Measurements from ENCODE around the gene ZNF888.
"Not testable (repeated sequence)": the region's sequence is repeated elsewhere in the genome, so short reads cannot be mapped to it uniquely, and the experiment has no call there.

Gene ZNF888

DNA sequence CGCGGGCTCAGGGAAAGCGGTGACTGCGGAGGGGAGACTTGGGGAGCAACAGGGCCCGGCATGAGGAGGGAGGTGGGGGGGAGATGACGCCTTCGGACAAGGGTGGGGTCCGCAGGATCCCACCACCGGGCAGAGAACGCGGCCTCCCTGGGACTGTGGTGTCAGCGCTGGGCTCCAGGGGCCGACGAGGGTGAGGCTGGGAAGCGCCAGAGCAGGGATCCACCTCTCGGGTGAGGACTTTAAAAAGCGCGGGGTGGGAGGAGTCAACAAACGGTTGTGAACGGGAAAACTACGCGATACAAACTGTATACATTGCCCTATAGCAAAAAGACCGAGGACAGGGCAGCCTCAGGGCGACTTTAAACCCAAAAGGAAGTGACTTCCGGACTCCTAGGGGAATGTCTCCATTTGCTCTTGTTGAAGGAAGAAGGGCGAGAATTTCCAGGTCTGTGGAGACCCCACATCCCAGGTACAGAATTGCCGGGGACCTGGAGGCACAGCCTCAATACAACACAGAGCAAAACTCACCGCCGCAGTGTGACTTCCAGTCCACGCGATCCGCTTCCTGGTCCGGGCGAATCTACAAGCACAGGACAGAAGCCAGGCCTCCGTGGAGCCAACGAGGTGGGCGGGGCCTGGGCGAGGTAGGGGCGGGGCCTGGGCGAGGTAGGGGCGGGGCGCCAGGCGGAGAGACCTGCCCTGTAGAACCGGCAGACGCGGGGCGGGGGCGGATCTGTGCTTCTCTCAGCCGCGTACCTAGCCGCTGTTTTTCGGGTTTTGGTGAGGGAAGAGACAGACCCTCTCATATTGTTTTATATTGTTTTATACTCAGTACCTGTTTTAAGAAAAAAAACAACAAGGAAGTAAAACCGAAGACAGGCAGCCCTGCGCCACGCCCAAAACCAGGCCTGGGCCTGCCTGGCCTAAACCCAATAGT lies at the start of gene ZNF888:
Gene ZNF888 (minus strand): TSS at position 588 of the 937 bp plus-strand sequence. CDS start 5,555 bp downstream, outside the sequence.
- peak; percentile 78 for DNase-seq (ENCODE audit: low read depth)

DNA sequence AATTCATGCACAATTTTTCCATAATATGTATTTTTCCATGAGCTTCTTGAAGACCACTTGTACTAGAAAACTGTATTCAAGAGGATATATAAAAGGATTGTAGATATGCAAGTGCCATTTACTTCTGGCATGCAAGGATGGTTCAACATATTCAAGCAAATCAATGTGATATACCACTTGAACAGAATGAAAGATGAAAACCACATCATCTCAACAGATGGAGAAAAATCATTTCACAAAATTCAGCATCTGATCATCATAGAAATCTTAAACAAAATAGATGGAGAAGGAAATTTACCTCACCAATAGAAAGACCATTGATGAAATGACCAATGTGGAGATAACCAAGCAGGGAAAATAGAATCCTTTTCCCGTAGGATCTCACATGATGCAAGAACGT lies 44.5 kb upstream of the ZNF888 start:
- DNase-seq (ENCODE audit: low read depth): no peak

DNA sequence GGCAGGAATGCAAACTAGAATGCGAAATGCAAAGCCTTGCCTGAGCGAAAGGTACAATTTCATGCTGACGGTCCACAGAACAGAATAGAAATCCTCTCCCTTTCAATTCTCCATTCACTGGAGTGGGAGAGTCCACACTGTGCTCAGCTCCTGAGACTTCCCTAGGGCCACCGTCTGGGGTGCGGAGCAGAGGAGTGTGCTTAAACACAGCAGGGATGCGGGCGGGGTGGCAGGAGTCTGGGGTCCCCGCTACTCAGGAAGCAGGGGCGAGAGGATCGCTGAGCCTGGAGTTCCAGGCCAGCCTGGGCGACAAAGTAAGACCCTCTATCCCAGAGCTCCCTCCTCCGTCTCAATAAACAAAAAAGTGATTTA lies 40.0 kb upstream of the ZNF888 start:
- no peak for DNase-seq (ENCODE audit: low read depth)

DNA sequence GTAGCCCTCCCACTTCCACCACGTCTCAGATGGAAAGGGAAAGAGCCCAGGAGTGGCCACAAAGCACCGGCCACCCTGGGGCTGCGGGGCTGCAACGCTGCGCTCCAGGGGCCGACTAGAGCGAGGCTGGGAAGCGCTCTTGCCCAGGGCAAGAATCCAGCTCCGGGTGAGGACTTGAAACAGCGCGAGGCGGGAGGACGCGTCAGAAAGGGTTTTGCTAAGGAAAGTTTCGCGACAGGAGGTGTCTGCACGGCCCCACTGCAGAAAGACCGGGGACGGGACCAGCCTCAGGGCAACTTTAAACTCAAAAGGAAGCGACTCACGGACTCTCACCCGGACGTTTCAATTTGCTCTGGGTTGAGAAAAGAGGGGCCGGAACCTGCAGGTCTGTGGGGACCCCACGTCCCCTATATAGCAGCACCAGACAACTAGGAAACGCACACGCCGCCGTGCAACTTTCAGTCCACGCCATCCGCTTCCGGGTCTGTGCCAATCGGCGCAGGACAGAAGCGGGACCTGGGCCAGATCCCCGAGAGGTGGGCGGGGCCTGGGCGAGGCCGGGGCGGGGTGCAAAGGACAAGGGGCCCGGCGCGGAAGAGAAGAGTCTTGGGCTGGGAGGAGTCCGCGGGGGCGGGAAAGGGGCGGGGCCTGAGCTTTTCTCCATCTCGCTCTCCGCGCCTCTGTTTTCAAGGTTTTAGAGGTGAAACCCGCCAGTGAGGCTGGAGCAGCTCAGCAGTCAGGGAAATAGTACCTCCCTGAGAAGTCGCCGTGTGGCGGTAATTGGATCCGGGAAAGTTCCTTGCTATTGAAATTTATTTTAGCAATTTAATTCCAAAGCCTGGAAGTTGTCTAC lies 39.4 kb upstream of the ZNF888 start, which contains the start of gene ZNF816:
Gene ZNF816 (minus strand): TSS at position 488 of the 853 bp plus-strand sequence. CDS start 6,792 bp downstream, outside the sequence.
- DNase-seq (ENCODE audit: low read depth): peak; percentile 98

DNA sequence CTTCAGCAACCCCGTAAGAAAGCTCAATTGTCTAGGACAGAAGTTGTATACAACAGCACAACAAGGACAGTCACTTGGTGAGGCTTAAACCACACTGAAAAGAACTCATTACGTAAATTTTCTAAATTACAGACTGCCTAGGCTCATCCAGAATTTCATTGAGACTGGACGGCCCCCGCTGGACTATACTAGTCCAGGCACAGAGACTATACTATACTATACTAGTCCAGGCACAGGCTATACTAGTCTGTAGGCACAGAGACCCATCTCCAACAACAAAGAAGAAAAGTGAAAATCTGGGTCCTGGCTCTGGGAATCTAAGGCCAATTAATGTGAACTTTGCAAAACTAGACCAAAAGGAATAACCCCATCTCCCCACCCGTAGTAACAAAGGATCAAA lies 38.8 kb upstream of the ZNF888 start:
- no peak for DNase-seq (ENCODE audit: low read depth)

DNA sequence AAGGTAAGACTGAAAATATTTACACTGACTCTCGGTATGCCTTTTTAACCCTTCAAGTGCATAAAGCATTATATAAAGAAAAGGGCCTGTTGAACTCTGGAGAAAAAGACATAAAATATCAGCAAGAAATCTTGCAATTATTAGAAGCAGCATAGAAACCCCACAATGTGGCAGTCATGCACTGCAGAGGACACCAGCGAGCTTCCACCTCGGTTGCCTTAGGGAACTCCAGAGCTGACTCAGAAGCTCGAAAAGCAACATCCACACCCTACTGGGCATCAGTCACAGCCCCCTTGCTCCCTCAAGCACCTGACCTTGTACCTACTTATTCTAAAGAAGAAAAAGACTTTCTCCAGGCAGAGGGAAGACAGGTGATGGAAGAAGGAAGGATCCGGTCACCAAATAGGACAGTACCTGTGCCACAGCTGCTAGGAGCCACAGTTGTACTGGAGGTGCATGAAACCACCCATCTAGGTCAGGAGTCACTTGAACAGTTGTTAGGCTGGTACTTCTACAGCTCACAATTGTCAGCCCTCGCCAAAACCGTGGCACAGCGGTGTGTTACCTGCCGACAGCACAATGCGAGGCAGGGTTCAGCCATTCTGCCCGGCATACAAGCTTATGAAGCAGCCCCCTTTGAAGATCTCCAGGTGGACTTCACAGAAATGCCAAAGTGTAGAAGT lies 36.5 kb upstream of the ZNF888 start:
- no peak for DNase-seq (ENCODE audit: low read depth)

DNA sequence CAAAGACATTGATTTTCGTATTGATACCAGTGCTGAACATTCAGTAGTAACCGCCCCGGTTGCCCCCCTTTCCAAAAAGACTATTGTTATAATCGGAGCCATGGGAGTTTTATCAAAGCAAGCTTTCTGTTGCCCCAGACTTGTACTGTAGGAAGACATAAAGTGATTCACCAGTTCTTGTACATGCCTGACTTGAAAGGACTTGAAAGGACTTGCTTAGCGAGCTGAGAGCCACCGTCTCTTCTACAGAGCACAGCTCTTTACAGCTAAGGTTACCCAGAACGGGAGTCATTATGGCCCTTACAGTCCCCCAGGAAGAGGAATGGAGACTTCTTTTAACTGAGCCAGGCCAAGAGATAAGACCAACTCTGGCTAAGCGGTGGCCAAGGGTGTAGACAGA lies 34.4 kb upstream of the ZNF888 start:
- DNase-seq (ENCODE audit: low read depth): no peak

DNA sequence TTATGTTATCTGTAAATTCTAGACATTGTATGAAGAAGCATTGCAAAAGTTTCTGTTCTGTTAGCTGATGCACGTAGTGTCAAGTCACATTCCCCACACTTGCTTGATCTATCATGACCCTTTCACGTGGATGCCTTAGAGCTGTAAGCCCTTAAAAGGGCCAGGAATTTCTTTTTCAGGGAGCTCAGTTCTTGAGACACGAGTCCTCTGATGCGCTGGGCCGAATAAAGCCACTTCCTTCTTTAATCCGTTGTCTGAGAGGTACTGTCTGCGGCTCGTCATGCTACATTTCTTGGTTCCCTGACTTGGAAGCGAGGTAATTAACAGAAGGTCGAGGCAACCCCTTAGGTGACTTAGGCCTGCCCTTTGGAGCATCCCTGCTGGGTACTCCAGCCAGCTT lies 33.7 kb upstream of the ZNF888 start:
- no peak for DNase-seq (ENCODE audit: low read depth)

DNA sequence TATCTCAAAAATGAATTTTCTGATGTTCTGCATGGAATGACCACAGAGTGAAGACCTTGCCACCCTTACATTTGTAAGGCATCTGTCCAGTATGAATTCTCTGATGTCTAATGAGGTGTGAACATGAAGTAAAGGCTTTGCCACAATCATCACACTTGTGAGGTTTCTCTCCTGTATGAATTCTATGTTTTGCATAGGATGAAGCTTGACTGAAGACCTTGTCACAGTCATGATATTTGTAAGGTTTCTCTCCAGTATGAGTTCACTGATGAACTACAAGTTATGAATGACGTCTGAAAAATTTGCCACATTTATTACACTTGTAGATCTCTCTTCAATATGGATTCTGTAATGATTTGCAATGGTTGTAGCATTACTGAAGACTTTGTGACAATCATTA lies 26.2 kb upstream of the ZNF888 start:
- no peak for DNase-seq (ENCODE audit: low read depth)

DNA sequence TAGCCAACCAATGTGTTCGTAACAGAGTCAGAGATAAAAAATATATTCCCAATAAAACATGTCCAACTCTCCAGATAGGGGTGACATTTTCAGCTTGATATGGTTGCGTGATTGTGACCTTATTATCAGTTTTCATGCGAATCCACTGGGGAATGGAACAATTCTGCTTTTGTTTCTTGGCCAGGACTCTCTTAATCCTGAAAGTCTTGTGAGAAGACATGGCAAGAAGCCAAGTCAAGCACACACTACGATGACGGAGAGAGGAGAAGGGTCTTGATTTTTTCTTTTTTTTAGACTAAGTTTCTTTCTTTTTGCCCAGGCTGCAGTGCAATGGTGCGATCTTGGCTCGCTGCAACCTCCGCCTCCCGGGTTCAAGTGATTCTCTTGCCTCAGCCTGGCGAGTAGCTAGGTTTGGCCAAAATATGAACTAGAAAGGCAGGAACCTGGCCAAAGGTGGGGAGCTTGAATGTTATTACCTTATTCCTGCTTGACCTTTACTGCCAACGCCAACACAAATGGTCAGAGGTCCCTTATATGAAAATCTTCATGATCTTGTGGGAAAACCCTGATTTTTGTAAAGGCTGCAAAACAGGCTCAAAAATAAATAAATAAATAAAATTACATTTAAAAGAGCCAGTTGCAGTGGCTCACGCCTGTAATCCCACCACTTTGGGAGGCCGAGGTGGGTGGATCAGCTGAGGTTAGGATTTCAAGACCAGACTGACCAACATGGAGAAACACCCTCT lies 25.0 kb upstream of the ZNF888 start:
- no peak for DNase-seq (ENCODE audit: low read depth)

DNA sequence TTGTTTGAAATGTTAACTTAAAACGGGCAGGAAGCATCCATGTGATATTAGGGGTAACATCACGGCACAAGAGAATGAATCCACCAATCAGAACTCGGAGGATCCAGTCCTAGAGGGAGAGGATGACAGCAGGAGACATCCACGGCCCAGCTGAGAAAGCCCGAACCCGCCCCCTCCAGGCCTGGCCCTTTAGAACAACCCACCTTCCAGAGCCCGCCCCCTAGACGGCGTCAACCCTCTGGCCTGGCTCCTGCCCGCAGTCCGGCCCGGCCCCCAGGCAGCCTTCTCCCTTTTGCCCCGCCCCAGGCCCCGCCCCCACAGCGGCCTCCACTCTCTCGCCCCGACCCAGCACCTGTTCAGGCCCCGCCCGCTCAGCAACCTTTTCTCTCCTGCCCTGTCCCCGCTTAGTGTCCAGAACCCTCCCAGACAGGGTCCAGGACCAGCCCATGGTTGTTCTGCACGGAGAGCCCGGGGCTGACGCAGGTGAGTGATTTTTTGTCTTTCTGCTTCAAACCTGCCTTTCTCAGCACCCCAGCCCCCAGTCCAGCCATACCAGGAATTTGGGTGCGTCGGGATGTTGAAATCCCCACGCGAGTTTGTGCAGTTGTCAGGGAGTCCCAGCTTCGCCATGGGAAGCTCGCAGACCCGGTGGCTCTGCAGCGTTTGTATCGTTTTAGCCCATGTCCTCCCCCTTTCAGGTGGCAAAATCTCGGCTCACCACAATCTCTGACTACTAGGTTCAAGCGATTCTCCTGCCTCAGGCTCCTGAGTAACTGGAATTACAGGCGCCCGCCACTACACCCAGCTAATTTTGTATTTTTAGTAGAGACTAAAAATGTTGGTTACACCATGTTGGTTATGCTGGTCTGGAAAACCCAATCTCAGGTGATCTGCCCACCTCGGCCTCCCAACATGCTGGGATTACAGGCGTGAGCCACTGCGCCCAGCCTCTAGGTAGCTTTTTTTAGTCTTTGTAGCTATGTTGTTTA lies 23.4 kb upstream of the ZNF888 start:
- no peak for DNase-seq (ENCODE audit: low read depth)

DNA sequence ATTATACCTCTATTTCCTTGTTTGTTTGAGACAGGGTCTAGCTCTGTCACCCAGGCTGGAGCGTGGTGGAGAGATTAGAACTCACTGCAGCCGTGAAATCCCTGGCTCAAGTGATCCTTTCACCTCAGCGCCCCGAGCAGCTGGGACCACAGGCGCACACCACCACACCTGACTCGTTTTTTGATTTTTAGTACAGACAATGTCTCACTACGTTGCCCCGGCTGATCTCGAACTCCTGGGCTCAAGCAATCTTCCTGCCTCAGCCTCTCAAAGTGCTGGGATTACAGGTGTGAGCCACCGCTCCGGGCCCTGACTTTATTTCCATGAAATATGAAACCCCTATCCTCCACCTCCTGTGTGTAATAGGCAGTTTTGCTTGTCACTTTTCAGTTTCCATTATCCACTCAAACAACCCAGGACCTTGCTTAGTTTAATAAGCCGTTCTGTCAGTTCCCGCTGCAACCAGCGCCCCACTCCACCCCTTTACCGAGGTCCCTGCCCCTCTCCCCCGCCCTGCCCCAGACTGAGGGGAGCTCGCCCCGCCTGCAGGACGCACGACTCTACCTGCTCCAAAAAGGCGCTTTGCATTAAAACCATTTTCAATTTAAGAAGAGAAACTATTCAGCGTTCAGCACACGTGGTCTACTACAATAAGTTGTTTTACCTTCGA lies 22.6 kb upstream of the ZNF888 start:
- DNase-seq (ENCODE audit: low read depth): no peak

DNA sequence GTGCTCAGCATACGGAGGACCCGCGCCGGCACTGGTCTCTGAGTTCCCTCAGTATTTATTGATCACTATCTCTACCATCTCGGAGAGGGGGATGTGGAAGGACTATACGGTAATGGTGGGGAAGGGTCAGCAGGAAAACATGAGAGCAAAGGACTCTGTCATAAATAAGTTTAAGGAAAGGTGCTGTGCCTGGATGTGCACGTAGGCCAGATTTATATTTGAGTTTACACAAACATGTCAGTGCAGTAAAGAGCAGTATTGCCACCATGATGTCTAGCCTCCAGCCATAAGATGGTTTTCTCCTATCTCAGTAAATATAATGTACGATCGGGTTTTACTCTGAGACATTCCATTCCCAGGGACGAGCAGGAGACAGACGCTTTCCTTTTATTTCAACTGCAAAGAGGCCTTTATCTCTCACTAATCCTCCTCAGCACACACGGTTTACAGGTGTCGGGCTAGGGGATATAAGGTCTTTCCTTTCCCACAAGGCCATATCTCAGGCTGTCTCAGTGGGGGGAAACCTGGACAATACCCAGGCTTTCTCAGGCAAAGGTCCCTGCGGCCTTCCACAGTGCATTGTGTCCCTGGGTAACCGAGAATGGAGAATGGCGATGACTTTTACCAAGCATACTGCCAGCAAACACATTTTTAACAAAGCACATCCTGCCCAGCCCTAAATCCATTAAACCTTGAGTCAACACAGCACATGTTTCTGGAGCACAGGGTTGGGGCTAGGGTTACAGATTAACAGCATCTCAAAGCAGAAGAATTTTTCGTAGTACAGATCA lies 21.7 kb upstream of the ZNF888 start:
- DNase-seq (ENCODE audit: low read depth): not testable (repeated sequence)

DNA sequence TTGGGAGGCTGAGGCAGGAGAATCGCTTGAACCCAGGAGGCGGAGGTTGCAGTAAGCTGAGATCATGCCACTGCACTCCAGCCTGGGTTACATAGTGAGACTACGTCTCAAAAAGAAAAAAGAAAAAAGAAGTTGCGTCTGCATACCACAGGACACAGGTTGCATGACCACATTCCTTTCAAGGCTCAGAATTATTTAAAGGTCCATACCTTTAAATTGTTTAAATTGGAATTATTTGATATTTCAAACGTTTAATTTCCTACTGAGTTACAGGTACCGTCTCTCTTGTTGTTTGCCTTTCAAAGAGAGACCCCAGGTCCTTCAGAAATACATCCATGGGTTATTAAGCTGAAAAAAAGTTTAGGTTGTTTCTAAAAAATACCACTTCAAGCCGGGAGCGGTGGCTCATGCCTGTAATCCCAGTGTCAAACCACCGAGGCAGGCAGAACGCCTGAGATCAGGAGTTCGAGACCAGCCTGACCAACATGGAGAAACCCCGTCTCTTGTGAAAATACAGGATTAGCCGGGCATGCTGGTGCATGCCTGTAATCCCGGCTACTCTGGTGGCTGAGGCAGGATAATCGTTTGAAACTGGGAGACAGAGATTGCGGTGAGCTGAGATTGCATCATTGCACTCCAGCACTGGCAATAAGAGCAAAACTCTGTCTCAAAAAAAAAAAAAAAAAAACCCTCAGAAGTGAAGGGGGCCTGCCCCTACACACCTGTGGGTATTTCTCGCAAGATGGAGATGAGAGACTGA lies 20.8 kb upstream of the ZNF888 start:
- no peak for DNase-seq (ENCODE audit: low read depth)

DNA sequence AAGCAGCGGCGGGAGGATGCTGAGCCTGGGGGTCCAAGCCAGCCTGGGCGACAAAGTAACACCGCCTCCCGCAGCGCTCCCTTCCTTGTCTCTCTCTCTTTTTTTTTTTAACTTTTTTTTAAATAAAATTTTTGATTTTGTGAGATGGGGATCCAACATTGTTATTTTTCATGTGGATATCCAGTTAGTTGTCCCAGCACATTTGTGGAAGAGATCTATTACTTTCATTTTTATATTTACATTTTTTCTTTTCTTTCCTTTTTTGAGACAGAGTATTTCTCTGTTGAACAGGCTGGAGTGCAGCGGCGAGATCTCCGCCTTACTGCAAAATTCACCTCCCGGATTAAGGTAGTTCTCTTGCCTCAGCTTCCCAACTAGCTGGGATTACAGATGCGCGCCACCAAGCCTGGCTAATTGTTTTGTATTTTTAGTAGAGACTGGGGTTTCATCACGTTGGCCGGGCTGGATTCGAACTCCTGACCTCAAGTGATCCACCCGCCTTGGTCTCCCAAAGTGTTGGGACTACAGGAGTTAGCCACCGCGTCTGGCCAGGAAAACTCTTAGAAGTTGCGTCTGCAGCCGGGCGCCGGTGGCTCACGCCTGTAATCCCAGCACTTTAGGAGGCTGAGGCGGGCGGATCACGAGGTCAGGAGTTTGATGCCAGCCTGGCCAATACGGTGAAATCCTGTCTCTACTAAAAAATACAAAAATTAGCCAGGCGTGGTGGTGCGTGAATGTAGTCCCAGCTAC lies 20.1 kb upstream of the ZNF888 start:
- DNase-seq (ENCODE audit: low read depth): no peak

DNA sequence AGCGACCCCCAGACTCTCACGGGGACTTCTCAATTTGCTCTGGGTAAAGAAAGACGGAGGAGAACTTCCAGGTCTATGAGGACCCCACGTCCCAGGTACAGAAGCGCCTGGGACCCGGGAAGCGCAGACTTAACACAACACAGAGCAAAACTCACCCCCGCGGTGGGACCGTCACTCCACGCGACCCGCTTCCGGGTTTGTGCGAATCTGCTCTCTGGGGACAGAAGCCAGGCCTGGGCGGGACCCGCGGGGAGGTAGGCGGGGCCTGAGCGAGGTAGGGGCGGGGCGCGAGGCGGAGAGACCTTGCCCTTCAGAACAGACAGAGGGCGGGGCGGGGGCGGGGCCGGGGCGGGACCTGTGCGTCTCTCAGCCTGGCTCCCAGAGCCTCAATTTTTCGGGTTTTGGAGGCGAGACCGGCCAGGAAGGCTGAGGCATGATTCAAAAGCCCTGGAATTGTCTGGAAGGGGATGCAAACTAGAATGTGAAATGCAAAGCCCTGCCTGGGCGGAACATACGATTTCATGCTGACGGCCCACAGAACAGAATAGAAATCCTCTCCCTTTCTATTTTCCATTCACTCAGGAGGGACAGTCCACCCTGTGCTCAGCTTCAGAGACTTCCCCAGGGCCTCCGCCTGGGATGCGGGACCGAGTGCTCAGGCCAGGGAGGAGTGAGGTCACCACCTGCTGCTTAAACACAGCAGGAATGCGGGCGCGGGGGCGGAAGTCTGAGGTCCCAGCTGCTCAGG lies 19.3 kb upstream of the ZNF888 start:
- DNase-seq (ENCODE audit: low read depth): peak; percentile 90

DNA sequence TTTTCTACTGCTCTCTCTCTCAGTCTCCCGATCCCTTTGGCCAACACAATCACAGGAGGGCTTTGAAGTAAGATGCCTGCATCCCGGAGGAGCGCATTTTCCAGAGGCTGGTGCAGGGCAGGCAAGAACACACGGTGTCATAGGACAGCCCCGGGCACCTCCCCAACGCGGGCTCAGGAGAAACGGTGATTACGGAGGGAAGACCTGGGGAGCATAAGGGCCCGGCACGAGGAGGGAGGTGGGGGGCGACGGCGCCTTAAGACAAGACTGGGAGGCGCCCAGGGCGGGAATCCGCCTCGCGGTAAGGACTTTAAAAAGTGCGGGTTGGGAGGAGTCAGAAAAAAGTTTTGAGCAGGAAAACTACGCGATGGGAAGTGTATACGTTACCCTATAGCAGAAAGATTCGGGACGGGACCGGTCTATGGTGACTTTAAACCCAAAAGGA lies 18.7 kb upstream of the ZNF888 start:
- DNase-seq (ENCODE audit: low read depth): peak; percentile 8

Data from activated T-cell treated with anti-CD3 and anti-CD28 coated beads for 48 hours (primary cell).